SU-DHL-6 (cell line): ENCODE measurements around the gene RAB6B.

Experiments
- H2AFZ ChIP-seq: fragments of 200-600 bp; sonication (generic); 2 replicates; pipeline ENCODE4 v1.6.1; 2014; ENCODE audit warnings: low read depth, mild to moderate bottlenecking, moderate library complexity, mixed read lengths, antibody characterized with exemption, low read length; ENCODE audit not compliant: severe bottlenecking
- H3F3A ChIP-seq: fragments of 200-600 bp; shearing (Covaris generic); 2 replicates; pipeline ENCODE4 v1.6.0; 2016; ENCODE audit warnings: antibody characterized with exemption, mild to moderate bottlenecking; ENCODE audit not compliant: insufficient read depth
- H3K27ac ChIP-seq: fragments of 200-600 bp; sonication (generic); 2 replicates; pipeline ENCODE4 v1.5.1; 2016; ENCODE audit warnings: low read depth, mild to moderate bottlenecking, low read length, moderate library complexity, mixed read lengths
- H3K27me3 ChIP-seq: fragments of 200-600 bp; sonication (generic), shearing (Covaris generic); 2 replicates; pipeline ENCODE4 v1.6.0; 2014; ENCODE audit warnings: mild to moderate bottlenecking, low read length
- H3K36me3 ChIP-seq: fragments of 200-600 bp; sonication (generic); 2 replicates; pipeline ENCODE4 v1.6.1; 2014; ENCODE audit warnings: mild to moderate bottlenecking, low read length, mixed read lengths
- H3K4me2 ChIP-seq: fragments of 300-600, 200-600 bp; shearing (Covaris generic), sonication (generic); 2 replicates; pipeline ENCODE4 v1.6.0; 2014; ENCODE audit warnings: low read length, low read depth, mild to moderate bottlenecking; ENCODE audit not compliant: poor library complexity, severe bottlenecking
- H3K4me3 ChIP-seq: fragments of 200-600 bp; sonication (generic); 2 replicates; pipeline ENCODE4 v1.5.1; 2014; ENCODE audit warnings: antibody characterized with exemption, low read length, mild to moderate bottlenecking, mixed read lengths; ENCODE audit not compliant: insufficient read depth, poor library complexity, severe bottlenecking
- H3K79me2 ChIP-seq: fragments of 200-600 bp; sonication (generic); 2 replicates; pipeline ENCODE4 v1.6.1; 2014; ENCODE audit warnings: mild to moderate bottlenecking, low read length, moderate library complexity; ENCODE audit not compliant: insufficient read depth
- H3K9ac ChIP-seq: fragments of 200-600 bp; sonication (generic); 2 replicates; pipeline ENCODE4 v1.7.0; 2014; ENCODE audit warnings: mild to moderate bottlenecking, low read length
- H3K9me2 ChIP-seq: fragments of 200-600 bp; sonication (generic); replicated peaks from 2 replicates; pipeline ENCODE4 v1.6.1; 2014; ENCODE audit warnings: low read length; ENCODE audit not compliant: insufficient read depth
- H3K9me3 ChIP-seq: fragments of 200-600 bp; sonication (generic); 2 replicates; pipeline ENCODE4 v1.6.1; 2014; ENCODE audit warnings: low read length, mixed read lengths; ENCODE audit not compliant: insufficient read depth
- H4K20me1 ChIP-seq: fragments of 200-600 bp; sonication (generic); 2 replicates; pipeline ENCODE4 v1.6.1; 2014; ENCODE audit warnings: low read depth, mild to moderate bottlenecking, antibody characterized with exemption, low read length, moderate library complexity, mixed read lengths
- EZH2phosphoT487 ChIP-seq: fragments of 200-600 bp; sonication (generic), shearing (Covaris generic); conservative IDR thresholded peaks from 2 replicates; pipeline ENCODE4 v1.6.1; 2018; ENCODE audit warnings: mild to moderate bottlenecking, antibody characterized with exemption, low read length, moderate library complexity, mixed read lengths
- TF ChIP-seq, protein P1 (sequence below): fragments of 200-600 bp; sonication (generic); IDR thresholded peaks from one replicate; pipeline ENCODE4 v1.5.1; 2017; ENCODE audit warnings: antibody characterized with exemption, mild to moderate bottlenecking, low read length, moderate library complexity; ENCODE audit not compliant: insufficient read depth, poor library complexity, severe bottlenecking

Gene RAB6B

DNA sequence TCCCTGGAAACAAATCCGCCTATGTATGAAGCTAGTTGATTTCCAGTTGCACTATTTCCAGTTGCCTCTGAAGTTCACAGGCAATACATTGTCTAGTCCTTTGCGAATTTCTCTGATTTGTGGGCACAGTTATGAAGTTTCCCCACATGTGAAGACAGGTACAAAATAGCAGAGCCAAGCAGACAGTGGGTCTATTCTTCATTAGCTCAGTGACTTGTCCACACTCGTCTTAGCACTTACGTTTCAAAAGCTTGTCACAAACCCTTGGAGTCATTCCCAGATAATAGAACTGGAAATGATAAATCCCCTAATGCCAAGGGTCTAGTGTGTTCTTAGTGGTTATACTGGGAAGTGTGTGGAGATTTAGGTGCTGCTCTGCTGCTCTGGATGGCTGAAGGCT is 75.6 kb downstream of the RAB6B start:
- Histone ChIP-seq H2AFZ (no peak overlapping the region), H3K9me2 (no peaks in the 10 kb centered on the region), H3K36me3 (peaks cover 42% of the 10 kb centered on the region), H4K20me1 (no peaks in the 10 kb centered on the region), H3K4me2 (no peak overlapping the region), H3K27ac (no peak overlapping the region), H3K9me3 (no peaks in the 10 kb centered on the region), H3K9ac (no peak overlapping the region), H3K79me2 (no peaks in the 10 kb centered on the region), H3K27me3 (no peaks in the 10 kb centered on the region), H3K4me3 (no peak overlapping the region), H3F3A (peaks cover 10% of the 10 kb centered on the region; the same call in 1 of the 2 replicates)
- TF ChIP-seq EZH2phosphoT487 = no peak

DNA sequence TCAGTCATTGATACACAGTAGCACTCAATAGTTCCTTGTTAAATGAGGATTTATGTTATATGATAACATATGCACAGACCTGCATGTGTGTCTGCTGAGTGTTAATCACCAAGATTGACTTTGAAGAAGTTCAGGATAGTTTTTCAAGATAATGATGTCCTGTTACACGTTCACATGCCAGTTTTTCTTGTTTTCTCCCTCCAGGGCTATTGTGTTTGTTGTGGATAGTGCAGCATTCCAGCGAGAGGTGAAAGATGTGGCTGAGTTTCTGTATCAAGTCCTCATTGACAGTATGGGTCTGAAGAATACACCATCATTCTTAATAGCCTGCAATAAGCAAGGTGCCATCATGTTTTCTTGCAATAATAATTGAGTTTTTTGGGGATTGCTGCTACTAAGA is 80.3 kb downstream of the RAB6B start:
- Histone ChIP-seq H3K9me2 (no peaks in the 10 kb centered on the region), H3K79me2 (no peaks in the 10 kb centered on the region), H3K27ac (no peak overlapping the region), H3K9me3 (no peaks in the 10 kb centered on the region), H3K4me3 (no peak overlapping the region), H2AFZ (no peak overlapping the region), H3F3A (peaks cover 10% of the 10 kb centered on the region; the same call in 1 of the 2 replicates), H4K20me1 (no peaks in the 10 kb centered on the region), H3K9ac (no peak overlapping the region), H3K27me3 (no peaks in the 10 kb centered on the region), H3K36me3 (peaks cover 67% of the 10 kb centered on the region), H3K4me2 (no peak overlapping the region)
- TF ChIP-seq EZH2phosphoT487 = no peak
- TF ChIP-seq, protein P1, sequence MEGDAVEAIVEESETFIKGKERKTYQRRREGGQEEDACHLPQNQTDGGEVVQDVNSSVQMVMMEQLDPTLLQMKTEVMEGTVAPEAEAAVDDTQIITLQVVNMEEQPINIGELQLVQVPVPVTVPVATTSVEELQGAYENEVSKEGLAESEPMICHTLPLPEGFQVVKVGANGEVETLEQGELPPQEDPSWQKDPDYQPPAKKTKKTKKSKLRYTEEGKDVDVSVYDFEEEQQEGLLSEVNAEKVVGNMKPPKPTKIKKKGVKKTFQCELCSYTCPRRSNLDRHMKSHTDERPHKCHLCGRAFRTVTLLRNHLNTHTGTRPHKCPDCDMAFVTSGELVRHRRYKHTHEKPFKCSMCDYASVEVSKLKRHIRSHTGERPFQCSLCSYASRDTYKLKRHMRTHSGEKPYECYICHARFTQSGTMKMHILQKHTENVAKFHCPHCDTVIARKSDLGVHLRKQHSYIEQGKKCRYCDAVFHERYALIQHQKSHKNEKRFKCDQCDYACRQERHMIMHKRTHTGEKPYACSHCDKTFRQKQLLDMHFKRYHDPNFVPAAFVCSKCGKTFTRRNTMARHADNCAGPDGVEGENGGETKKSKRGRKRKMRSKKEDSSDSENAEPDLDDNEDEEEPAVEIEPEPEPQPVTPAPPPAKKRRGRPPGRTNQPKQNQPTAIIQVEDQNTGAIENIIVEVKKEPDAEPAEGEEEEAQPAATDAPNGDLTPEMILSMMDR = no peak

DNA sequence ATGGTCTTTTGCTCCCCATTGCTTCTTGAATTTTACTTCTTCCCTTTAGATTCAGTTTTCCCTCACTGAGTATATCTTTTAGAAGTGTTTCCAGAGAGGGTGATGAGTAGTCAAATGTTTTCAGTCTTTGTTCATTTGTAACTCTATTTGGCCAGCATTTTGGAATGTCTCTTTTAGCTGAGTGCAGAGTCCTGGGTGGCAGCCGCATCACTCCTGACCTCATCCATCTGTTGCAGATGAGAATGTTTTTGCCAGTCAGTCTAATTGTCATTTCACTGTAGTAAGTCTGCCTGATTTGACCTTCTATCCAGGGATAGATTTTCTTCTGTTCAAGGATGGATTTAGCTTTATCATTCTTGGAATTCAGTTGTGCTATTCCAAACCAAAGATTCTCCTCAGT is 82.8 kb downstream of the RAB6B start:
- Histone ChIP-seq H3K36me3 (peaks cover 67% of the 10 kb centered on the region), H4K20me1 (no peaks in the 10 kb centered on the region), H3K27me3 (no peaks in the 10 kb centered on the region), H3K4me3 (no peak overlapping the region), H3K9me3 (no peaks in the 10 kb centered on the region), H3K9ac (no peak overlapping the region), H3K9me2 (no peaks in the 10 kb centered on the region), H3K4me2 (no peak overlapping the region), H3K27ac (no peak overlapping the region), H2AFZ (no peak overlapping the region), H3K79me2 (peaks cover 6% of the 10 kb centered on the region), H3F3A (peaks cover 10% of the 10 kb centered on the region; the same call in 1 of the 2 replicates)
- TF ChIP-seq, protein P1 = no peak
- TF ChIP-seq EZH2phosphoT487 = no peak

DNA sequence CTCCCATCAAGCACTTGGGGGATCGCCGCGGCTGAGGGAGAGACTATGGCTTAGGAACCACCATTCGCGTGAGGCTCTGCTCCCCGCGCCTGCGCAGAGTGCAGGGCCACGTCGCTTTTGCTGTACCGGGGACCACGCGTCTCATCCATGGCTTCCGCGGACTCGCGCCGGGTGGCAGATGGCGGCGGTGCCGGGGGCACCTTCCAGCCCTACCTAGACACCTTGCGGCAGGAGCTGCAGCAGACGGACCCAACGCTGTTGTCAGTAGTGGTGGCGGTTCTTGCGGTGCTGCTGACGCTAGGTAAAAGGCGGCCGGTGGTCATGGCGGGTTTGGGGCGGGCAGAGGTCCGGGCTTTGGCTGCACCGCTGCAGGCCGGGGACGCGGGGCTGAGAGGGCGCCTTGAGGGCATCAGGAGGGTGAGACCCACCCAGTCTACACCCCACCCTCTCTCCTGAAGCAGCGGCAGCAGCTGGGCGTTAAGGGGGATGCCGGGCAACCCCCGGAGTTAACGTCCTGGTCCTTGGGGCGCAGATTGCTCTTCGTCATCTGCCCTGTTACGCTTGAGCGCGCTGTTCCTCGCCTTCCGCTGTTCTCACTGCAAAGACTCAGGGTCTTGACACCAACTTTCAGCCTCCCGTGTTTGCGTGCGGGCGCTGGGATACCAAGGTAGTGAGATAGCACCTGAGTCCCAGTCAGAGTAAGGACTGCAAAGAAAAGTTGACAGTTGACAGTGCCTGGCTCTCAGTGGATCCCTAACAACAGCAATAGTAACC is 89.8 kb downstream of the RAB6B start, which contains the start of gene SRPRB:
SRPRB (plus strand) TSS at position 114 of the 774 bp plus-strand sequence; CDS start at position 148, 34 bp downstream.
- Histone ChIP-seq H3K4me2 (peak within 1 kb of the TSS; percentile 77), H3K27me3 (no peaks in the 10 kb centered on the region), H3F3A (no peaks in the 10 kb centered on the region), H3K9me2 (no peaks in the 10 kb centered on the region), H4K20me1 (no peaks in the 10 kb centered on the region), H3K36me3 (peaks cover 23% of the 10 kb centered on the region; the same call in 1 of the 2 replicates), H3K27ac (peak within 1 kb of the TSS; percentile 33; the same call in 1 of the 2 replicates), H3K9me3 (no peaks in the 10 kb centered on the region), H3K4me3 (peak within 1 kb of the TSS; percentile 91), H2AFZ (peak within 1 kb of the TSS; percentile 100), H3K79me2 (peaks cover 24% of the 10 kb centered on the region), H3K9ac (peak within 1 kb of the TSS; percentile 76)
- TF ChIP-seq EZH2phosphoT487 = no peak
- TF ChIP-seq, protein P1 = no peak
